Measurements from ENCODE around the gene RFX6.
"Not testable (repeated sequence)": the region's sequence is repeated elsewhere in the genome, so short reads cannot be mapped to it uniquely, and the experiment has no call there.

RFX6 gene

GRCh38 chr6:116876635-116877611, at the start of gene RFX6:
Gene RFX6 (plus strand): TSS chr6:116877242. CDS start chr6:116877276, 34 bp downstream.
- DNase-seq (ENCODE audit: low spot score): no peak

- no peak for DNase-seq (ENCODE audit: low spot score)
These were observed 49.3 kb upstream of the RFX6 start for GRCh38 chr6:116827561-116828240.

- no peak for DNase-seq (ENCODE audit: low spot score)
These were observed 48.1 kb upstream of the RFX6 start, which contains the start of gene GPRC6A for GRCh38 chr6:116828983-116829382. Gene GPRC6A (minus strand): TSS chr6:116829083. CDS start chr6:116829013, 70 bp downstream.

GRCh38 chr6:116834526-116834925, 42.5 kb upstream of the RFX6 start:
- not testable (repeated sequence) for DNase-seq (ENCODE audit: low spot score)

- DNase-seq (ENCODE audit: low spot score): no peak
These were observed 40.3 kb upstream of the RFX6 start for GRCh38 chr6:116836606-116837342.

GRCh38 chr6:116840091-116840490, 37.0 kb upstream of the RFX6 start:
- no peak for DNase-seq (ENCODE audit: low spot score)

- no peak for DNase-seq (ENCODE audit: low spot score)
These were observed 34.6 kb upstream of the RFX6 start for GRCh38 chr6:116842459-116842858.

- peak; percentile 5 for DNase-seq (ENCODE audit: low spot score)
These were observed 29.8 kb upstream of the RFX6 start for GRCh38 chr6:116847227-116847626.

- DNase-seq (ENCODE audit: low spot score): no peak
These were observed 19.0 kb upstream of the RFX6 start for GRCh38 chr6:116858060-116858459.

- DNase-seq (ENCODE audit: low spot score): no peak
These were observed 17.8 kb upstream of the RFX6 start for GRCh38 chr6:116859264-116859663.

GRCh38 chr6:116866281-116866871, 10.7 kb upstream of the RFX6 start:
- no peak for DNase-seq (ENCODE audit: low spot score)

GRCh38 chr6:116872771-116873170, 4.3 kb upstream of the RFX6 start:
- no peak for DNase-seq (ENCODE audit: low spot score)

GRCh38 chr6:116876107-116876506, 935 bp upstream of the RFX6 start:
- DNase-seq (ENCODE audit: low spot score): no peak

- no peak for DNase-seq (ENCODE audit: low spot score)
These were observed 701 bp downstream of the RFX6 start for GRCh38 chr6:116877743-116878142.

- no peak for DNase-seq (ENCODE audit: low spot score)
These were observed 4.2 kb downstream of the RFX6 start for GRCh38 chr6:116881236-116881635.

- DNase-seq (ENCODE audit: low spot score): no peak
These were observed 6.0 kb downstream of the RFX6 start for GRCh38 chr6:116883005-116883404.

GRCh38 chr6:116884530-116884929, 7.5 kb downstream of the RFX6 start:
- no peak for DNase-seq (ENCODE audit: low spot score)

GRCh38 chr6:116887168-116887567, 10.1 kb downstream of the RFX6 start:
- no peak for DNase-seq (ENCODE audit: low spot score)

GRCh38 chr6:116887894-116888293, 10.9 kb downstream of the RFX6 start:
- DNase-seq (ENCODE audit: low spot score): no peak

- no peak for DNase-seq (ENCODE audit: low spot score)
These were observed 11.8 kb downstream of the RFX6 start for GRCh38 chr6:116888732-116889360.

GRCh38 chr6:116894669-116895068, 17.6 kb downstream of the RFX6 start:
- DNase-seq (ENCODE audit: low spot score): no peak

Measured in hepatic stellate cell (primary cell).